ENCODE results near the gene SLC12A7. TPM values are rescaled to one million over a fixed set of nuclear protein-coding genes. Genes with fewer than 3 reads are reported as not detected.

SLC12A7 gene
- total RNA-seq, 1 donor from 2014 or later: 49.5 TPM

DNA sequence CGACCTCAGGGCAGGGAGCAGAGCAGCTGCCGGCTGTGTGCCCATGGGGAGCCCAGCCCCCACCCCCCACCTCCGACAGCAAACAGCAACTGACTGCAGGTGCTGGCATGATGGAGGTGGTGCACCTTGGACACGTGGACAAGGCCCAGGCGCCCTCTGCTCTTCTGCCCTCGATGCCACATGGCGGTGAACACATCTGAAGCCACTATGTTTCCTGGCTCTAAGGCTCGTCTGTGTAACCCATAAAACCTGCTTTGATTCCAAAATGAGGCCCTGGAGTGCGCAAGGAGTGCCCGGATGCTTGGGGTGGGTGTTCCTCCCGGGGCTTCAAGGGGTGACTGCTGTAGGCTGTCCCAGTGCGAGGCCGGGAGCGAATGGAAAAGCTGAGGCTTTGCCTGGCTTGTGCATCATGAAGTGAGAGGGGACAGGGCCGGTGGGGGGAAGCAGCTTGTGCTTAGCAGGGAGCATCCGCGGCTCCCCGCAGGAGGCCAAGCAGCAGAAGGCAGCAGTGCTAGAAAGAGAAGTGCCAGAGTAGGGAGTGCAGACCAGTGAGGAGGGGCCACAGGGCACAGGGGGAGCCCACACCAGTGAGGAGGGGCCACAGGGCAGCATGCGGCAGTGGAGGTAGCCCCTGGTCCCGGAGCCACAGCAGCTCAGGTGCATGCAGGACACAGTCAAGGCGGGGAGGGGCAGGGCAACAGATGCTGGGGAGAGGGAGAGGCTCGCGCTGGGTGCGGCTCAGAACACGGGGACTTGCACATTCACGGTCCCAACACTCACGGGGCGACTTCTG, 73.2 kb downstream of the SLC12A7 start:
- H3K9me3 ChIP-seq: no peaks in the 10 kb centered on the region
- DNase-seq: peak; percentile 40

DNA sequence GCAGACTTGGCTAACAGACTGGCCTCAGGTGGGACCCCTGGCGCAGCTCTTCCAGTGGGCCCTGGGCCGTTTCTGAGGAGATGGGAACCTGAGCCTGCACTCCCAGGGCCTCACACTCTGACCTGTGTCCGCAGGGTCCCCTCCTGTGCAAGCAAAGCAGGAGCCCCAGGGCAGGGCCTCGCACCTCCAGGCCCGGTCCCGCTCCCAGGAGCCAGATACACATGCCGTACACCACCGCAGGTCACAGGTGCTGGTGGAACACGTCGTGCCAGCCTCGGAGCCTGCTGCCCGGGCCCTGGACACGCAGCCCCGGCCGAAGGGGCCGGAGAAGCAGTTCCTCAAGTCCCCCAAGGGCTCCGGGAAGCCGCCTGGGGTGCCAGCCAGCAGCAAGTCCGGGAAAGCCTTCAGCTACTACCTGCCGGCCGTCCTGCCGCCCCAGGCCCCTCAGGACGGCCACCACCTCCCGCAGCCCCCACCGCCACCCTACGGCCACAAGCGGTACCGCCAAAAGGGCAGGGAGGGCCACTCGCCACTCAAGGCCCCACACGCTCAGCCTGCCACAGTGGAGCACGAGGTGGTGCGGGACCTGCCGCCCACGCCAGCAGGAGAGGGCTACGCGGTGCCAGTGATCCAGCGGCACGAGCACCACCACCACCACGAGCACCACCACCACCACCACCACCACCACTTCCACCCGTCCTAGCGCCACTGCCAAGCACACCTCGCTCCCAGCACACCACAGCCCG, 74.0 kb downstream of the SLC12A7 start:
- Histone ChIP-seq H3K36me3 (peaks cover 4% of the 10 kb centered on the region), H3K27ac (no peak overlapping the region), H3K4me1 (no peaks in the 10 kb centered on the region), H3K27me3 (ENCODE audit: low read depth) (no peaks in the 10 kb centered on the region), H3K4me3 (no peak overlapping the region), H3K9me3 (no peaks in the 10 kb centered on the region)
- DNase-seq (peak; percentile 41), ATAC-seq (no peak)
- intact Hi-C loops (cut with DNase I): no loop called here
- TF ChIP-seq, protein P1, sequence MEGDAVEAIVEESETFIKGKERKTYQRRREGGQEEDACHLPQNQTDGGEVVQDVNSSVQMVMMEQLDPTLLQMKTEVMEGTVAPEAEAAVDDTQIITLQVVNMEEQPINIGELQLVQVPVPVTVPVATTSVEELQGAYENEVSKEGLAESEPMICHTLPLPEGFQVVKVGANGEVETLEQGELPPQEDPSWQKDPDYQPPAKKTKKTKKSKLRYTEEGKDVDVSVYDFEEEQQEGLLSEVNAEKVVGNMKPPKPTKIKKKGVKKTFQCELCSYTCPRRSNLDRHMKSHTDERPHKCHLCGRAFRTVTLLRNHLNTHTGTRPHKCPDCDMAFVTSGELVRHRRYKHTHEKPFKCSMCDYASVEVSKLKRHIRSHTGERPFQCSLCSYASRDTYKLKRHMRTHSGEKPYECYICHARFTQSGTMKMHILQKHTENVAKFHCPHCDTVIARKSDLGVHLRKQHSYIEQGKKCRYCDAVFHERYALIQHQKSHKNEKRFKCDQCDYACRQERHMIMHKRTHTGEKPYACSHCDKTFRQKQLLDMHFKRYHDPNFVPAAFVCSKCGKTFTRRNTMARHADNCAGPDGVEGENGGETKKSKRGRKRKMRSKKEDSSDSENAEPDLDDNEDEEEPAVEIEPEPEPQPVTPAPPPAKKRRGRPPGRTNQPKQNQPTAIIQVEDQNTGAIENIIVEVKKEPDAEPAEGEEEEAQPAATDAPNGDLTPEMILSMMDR (IDR thresholded peaks at IDR 0.05): no peak

More for the DNA sequence above, 73.2 kb downstream of the SLC12A7 start:
- Histone ChIP-seq H3K4me1 (no peaks in the 10 kb centered on the region), H3K27ac (no peak overlapping the region), H3K4me3 (no peak overlapping the region), H3K36me3 (peaks cover 4% of the 10 kb centered on the region), H3K27me3 (ENCODE audit: low read depth) (no peaks in the 10 kb centered on the region)
- TF ChIP-seq, protein P1 (IDR thresholded peaks at IDR 0.05): no peak
- intact Hi-C loops (cut with DNase I): no loop called here
- no peak for ATAC-seq

DNA sequence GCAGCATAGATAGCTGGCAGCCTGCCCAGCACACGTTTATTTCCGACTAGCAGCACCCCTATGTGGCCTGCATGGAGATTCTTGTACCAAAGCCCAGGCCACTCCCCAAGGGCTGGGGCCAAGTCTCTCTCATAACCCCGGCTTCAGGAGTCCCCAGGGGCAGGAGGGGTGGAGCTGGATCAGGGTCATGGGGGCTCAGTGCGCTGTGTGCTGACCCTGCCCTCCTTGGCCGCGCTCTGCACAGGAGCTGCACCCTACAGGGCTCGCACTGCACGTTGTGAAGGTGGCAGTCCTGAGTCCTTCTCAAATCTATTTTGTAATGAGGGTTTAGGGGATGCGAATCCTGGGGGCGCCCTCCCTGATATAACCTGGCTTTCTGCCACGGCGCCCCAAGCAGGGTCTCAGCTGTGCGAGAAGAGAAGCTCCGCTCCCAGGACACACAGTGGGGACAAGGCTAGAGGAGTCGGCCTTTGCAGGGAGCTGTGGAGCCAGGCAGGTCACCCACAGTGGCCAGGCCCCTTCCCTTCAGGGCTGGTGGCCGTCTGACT, 74.7 kb downstream of the SLC12A7 start:
- Histone ChIP-seq H3K9me3 (no peaks in the 10 kb centered on the region), H3K36me3 (peaks cover 4% of the 10 kb centered on the region), H3K4me3 (no peak overlapping the region), H3K27me3 (ENCODE audit: low read depth) (no peaks in the 10 kb centered on the region), H3K4me1 (no peaks in the 10 kb centered on the region), H3K27ac (no peak overlapping the region)
- intact Hi-C loops (cut with DNase I): no loop called here
- ATAC-seq (no peak), DNase-seq (peak; percentile 37)
- TF ChIP-seq, protein P1 (IDR thresholded peaks at IDR 0.05): no peak

DNA sequence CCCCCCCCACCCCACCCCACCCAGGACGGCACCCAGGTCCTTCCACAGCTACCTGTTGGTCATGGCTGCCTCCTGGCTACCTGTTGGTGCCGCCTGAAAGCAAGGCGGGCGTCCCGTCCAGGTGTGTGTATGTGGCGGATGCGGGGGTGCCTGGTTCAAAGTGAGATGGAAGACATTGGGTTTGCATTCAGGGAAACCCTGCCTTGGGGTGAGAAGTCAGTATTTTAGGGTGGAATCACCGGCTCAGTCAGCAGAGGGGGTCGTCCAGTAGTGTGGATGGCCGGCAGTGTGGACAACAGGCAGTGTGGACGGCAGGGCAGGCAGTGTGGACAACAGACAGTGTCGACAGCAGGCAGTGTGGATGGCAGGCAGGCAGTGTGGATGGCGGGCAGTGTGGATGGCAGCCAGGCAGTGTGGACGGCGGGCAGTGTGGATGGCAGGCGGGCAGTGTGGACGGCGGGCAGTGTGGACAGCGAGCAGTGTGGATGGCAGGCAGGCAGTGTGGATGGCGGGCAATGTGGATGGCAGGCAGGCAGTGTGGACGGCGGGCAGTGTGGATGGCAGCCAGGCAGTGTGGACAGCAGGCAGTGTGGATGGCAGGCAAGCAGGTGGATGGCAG, 75.2 kb downstream of the SLC12A7 start:
- TF ChIP-seq, protein P1 (IDR thresholded peaks at IDR 0.05): no peak

More for the DNA sequence above, 75.2 kb downstream of the SLC12A7 start:
- Histone ChIP-seq H3K4me1 (no peaks in the 10 kb centered on the region), H3K4me3 (no peak overlapping the region), H3K27ac (no peak overlapping the region), H3K27me3 (ENCODE audit: low read depth) (no peaks in the 10 kb centered on the region), H3K9me3 (no peaks in the 10 kb centered on the region), H3K36me3 (peaks cover 4% of the 10 kb centered on the region)
- ATAC-seq (no peak), DNase-seq (peak; percentile 36)
- intact Hi-C loops (cut with DNase I): no loop called here
